ENCODE results near the gene GEMIN4. TPM values are rescaled to one million over a fixed set of nuclear protein-coding genes. Genes with fewer than 3 reads are reported as not detected.
A peak's percentile ranks its signal among the peaks of the same experiment; 100 is the strongest.

GEMIN4 gene
- total RNA-seq (2014; rRNA removed; shearing (Covaris generic)) (36.3 and 40.2 TPM in 2 replicates), total RNA-seq (2022) (53.6 and 56.1 TPM in 2 replicates), Bru-seq, nascent RNA (percentile 86 among the genes with signal in this experiment), BruChase-seq, experiment 1, labeled RNA remaining after a 6-hour chase (percentile 72 among the genes with signal in this experiment), BruChase-seq, experiment 2, labeled RNA remaining after a 2-hour chase (percentile 90 among the genes with signal in this experiment)
- long read RNA-seq, full-length matches to known transcripts = 121 of 122 reads
- long read RNA-seq, partial matches to known transcripts = 0 of 122 reads
- long read RNA-seq, other reads (novel, unspliced or antisense) = 1 of 122 reads

- H3K4me3 ChIP-seq (ENCODE audit: low read depth, low read length, poor library complexity, severe bottlenecking) = peak within 1 kb of the TSS; percentile 75
- peak within 1 kb of the TSS; percentile 86 for H2AFZ ChIP-seq (ENCODE audit: low read length)
- H3K4me2 ChIP-seq (ENCODE audit: low read length) = peak within 1 kb of the TSS; percentile 86
- peaks cover 52% of the 10 kb centered on the region for H3K36me3 ChIP-seq (ENCODE audit: insufficient read depth, low read length)
- DNase-seq (ENCODE audit: low spot score) = peak; percentile 95
- H3K27ac ChIP-seq (ENCODE audit: low read depth, low read length, poor library complexity, severe bottlenecking) = peak within 1 kb of the TSS; percentile 57
- H3K4me1 ChIP-seq (ENCODE audit: insufficient read depth, low read length, poor library complexity, severe bottlenecking) = peaks cover 18% of the 10 kb centered on the region
- no peaks in the 10 kb centered on the region for H3K9me2 ChIP-seq (ENCODE audit: insufficient read depth, low read length)
- no peaks in the 10 kb centered on the region for H4K20me1 ChIP-seq (ENCODE audit: insufficient read depth, low read length)
- ChIA-PET POLR2A (interaction anchor here (0.7 kb wide), 1 partner anchor 213 kb away, joined by 3 read pairs; no protein-coding TSS in a partner anchor), CTCF (ENCODE audit: unreplicated experiment) (interaction anchor here (0.6 kb wide), 1 partner anchor 13 kb away, joined by 3 read pairs; no protein-coding TSS in a partner anchor)
- intact Hi-C loops (cut with micrococcal nuclease; ENCODE audit: unreplicated experiment) = no loop called here
- peaks cover 40% of the 10 kb centered on the region for H3K79me2 ChIP-seq (ENCODE audit: insufficient read depth, low read depth, low read length)
- TF ChIP-seq EZH2phosphoT487 (IDR thresholded peaks at IDR 0.05; ENCODE audit: borderline replicate concordance, low read depth, low read length) = no peak
- TF ChIP-seq, protein P1, sequence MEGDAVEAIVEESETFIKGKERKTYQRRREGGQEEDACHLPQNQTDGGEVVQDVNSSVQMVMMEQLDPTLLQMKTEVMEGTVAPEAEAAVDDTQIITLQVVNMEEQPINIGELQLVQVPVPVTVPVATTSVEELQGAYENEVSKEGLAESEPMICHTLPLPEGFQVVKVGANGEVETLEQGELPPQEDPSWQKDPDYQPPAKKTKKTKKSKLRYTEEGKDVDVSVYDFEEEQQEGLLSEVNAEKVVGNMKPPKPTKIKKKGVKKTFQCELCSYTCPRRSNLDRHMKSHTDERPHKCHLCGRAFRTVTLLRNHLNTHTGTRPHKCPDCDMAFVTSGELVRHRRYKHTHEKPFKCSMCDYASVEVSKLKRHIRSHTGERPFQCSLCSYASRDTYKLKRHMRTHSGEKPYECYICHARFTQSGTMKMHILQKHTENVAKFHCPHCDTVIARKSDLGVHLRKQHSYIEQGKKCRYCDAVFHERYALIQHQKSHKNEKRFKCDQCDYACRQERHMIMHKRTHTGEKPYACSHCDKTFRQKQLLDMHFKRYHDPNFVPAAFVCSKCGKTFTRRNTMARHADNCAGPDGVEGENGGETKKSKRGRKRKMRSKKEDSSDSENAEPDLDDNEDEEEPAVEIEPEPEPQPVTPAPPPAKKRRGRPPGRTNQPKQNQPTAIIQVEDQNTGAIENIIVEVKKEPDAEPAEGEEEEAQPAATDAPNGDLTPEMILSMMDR (conservative IDR thresholded peaks at IDR 0.05; ENCODE audit: low read length) = peak; percentile 83
- no TSS peak for BruUV-seq (replicated peaks)
- no peaks in the 10 kb centered on the region for H3K9me3 ChIP-seq (ENCODE audit: low read length)
Observed at GRCh38 chr17:752002-752619, at the start of gene GEMIN4. Gene GEMIN4 (minus strand): TSS chr17:752264. CDS start chr17:752142, 122 bp downstream.

DNA sequence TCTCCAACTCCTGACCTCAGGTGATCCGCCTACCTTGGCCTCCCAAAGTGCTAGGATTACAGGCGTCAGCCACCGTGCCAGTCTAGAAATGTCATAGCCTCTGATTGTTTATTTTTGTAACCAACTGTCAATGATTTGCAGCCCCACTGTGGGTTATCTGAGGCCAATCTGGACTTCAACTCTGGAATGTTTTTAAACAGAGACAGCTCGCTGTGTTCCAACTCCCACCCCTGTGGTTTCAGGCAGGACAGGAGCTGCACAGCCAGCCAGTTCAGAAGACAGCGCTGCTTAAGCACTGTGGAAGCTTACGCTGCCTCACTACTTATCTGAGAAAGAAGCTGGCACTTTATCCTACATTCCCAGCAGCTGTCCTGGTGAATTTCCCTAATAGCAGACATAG lies 49.6 kb upstream of the GEMIN4 start:
- CTCF ChIA-PET (ENCODE audit: unreplicated experiment) = no interaction called here
- Histone ChIP-seq H3K9me3 (ENCODE audit: low read length) (no peaks in the 10 kb centered on the region), H3K36me3 (ENCODE audit: insufficient read depth, low read length) (no peaks in the 10 kb centered on the region), H3K4me1 (ENCODE audit: insufficient read depth, low read length, poor library complexity, severe bottlenecking) (no peaks in the 10 kb centered on the region), H2AFZ (ENCODE audit: low read length) (no peak overlapping the region), H4K20me1 (ENCODE audit: insufficient read depth, low read length) (no peaks in the 10 kb centered on the region), H3K4me2 (ENCODE audit: low read length) (no peak overlapping the region), H3K4me3 (ENCODE audit: low read depth, low read length, poor library complexity, severe bottlenecking) (no peak overlapping the region), H3K9me2 (ENCODE audit: insufficient read depth, low read length) (no peaks in the 10 kb centered on the region), H3K79me2 (ENCODE audit: insufficient read depth, low read depth, low read length) (no peaks in the 10 kb centered on the region), H3K27ac (ENCODE audit: low read depth, low read length, poor library complexity, severe bottlenecking) (no peak overlapping the region)
- TF ChIP-seq, protein P1 (conservative IDR thresholded peaks at IDR 0.05; ENCODE audit: low read length) = no peak
- no peak for TF ChIP-seq EZH2phosphoT487 (IDR thresholded peaks at IDR 0.05; ENCODE audit: borderline replicate concordance, low read depth, low read length)
- POLR2A ChIA-PET = no interaction called here
- intact Hi-C loops (cut with micrococcal nuclease; ENCODE audit: unreplicated experiment) = no loop called here
- no peak for DNase-seq (ENCODE audit: low spot score)
- no TSS peak for BruUV-seq (replicated peaks)
